ENCODE results near the gene RNF213. TPM values are rescaled to one million over a fixed set of nuclear protein-coding genes. Genes with fewer than 3 reads are reported as not detected.

Gene RNF213
- 100 to 1,000 TPM; 415 to 602 TPM for total RNA-seq

GRCh38 chr17:80260791-80261158 is at the start of gene RNF213:
Gene RNF213, plus strand, starts transcription at chr17:80260852. Its CDS starts 2,830 bp downstream, at chr17:80263682.
- Mint-ChIP-seq H3K9me3 (peaks cover 0 to 3% of the 10 kb centered on the region in 2 donors), H3K36me3 (peaks cover 37 to 40% of the 10 kb centered on the region in 2 donors), H3K27ac (peak within 1 kb of the TSS; percentile 96 to 98)
- ATAC-seq (peak; percentile 7 to 29), DNase-seq (ENCODE audit: low spot score in 2 of 2) (peak; percentile 57 to 81)

DNA sequence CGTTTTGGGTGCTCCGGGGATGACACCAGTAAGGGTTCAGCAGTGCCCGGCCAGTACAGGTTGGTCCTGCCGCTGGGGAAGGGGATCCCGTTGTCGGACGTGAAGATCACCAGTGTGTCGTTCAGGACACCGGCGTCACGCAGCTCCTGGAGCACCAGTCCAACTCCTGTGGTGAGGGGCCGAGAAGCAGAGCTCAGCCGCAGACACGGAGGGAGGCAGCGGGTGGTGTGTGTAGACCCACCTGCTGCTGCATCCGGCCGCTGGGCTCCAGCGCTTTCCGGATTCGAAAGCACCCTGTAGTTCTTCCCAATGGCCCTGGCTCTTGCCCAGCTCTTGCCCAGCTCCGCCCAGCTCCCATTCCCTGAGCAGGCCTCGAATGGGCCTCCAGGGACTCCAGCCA is 48.5 kb upstream of the RNF213 start:
- no peak for ATAC-seq
- no peaks in the 10 kb centered on the region for H3K9me3 Mint-ChIP-seq
- DNase-seq (ENCODE audit: low spot score in 2 of 2), result no peak
- peaks cover 0 to 7% of the 10 kb centered on the region in 2 donors for H3K36me3 Mint-ChIP-seq
- no peak overlapping the region for H3K27ac Mint-ChIP-seq

GRCh38 chr17:80212511-80212910 is 48.1 kb upstream of the RNF213 start:
- H3K27ac Mint-ChIP-seq, result no peak overlapping the region
- no peaks in the 10 kb centered on the region for H3K9me3 Mint-ChIP-seq
- no peak for ATAC-seq

GRCh38 chr17:80212962-80213642 is 47.5 kb upstream of the RNF213 start:
- Mint-ChIP-seq H3K27ac (peak overlapping the region in 1 of 2 donors; percentile 33), H3K36me3 (peaks cover 6 to 7% of the 10 kb centered on the region in 2 donors), H3K9me3 (no peaks in the 10 kb centered on the region)
- DNase-seq (ENCODE audit: low spot score in 2 of 2), result no peak
- no peak for ATAC-seq

More at GRCh38 chr17:80212511-80212910, 48.1 kb upstream of the RNF213 start:
- H3K36me3 Mint-ChIP-seq, result peaks cover 3 to 7% of the 10 kb centered on the region in 2 donors
- no peak for DNase-seq (ENCODE audit: low spot score in 2 of 2)

GRCh38 chr17:80213643-80213975 is 47.0 kb upstream of the RNF213 start:
- Mint-ChIP-seq H3K27ac (no peak overlapping the region), H3K36me3 (peaks cover 6 to 10% of the 10 kb centered on the region in 2 donors), H3K9me3 (no peaks in the 10 kb centered on the region)
- DNase-seq (ENCODE audit: low spot score in 2 of 2), result no peak
- ATAC-seq, result no peak

GRCh38 chr17:80214012-80214877 is 46.4 kb upstream of the RNF213 start:
- DNase-seq (ENCODE audit: low spot score in 2 of 2), result no peak
- peaks cover 6 to 12% of the 10 kb centered on the region in 2 donors for H3K36me3 Mint-ChIP-seq
- no peak overlapping the region for H3K27ac Mint-ChIP-seq
- no peaks in the 10 kb centered on the region for H3K9me3 Mint-ChIP-seq
- no peak for ATAC-seq

DNA sequence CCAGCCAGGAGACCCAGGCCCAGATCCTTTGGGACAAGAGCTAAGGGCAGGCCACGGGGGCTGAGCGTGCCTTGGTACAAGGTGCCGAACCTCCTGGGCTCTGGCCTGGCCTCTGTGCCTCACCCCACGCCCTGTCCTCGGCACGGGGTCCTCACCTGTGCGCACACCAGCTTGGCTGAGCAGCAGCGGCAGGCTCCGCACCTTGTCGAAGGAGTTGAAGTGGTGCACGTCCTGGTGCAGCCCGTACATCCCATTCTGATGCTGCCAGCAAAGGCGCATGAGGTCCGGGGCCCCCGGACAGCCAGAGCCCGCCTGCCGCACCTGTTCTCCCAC is 45.8 kb upstream of the RNF213 start:
- H3K27ac Mint-ChIP-seq, result no peak overlapping the region
- H3K9me3 Mint-ChIP-seq, result no peaks in the 10 kb centered on the region
- DNase-seq (ENCODE audit: low spot score in 2 of 2) (no peak), ATAC-seq (no peak)
- H3K36me3 Mint-ChIP-seq, result peaks cover 6 to 12% of the 10 kb centered on the region in 2 donors

DNA sequence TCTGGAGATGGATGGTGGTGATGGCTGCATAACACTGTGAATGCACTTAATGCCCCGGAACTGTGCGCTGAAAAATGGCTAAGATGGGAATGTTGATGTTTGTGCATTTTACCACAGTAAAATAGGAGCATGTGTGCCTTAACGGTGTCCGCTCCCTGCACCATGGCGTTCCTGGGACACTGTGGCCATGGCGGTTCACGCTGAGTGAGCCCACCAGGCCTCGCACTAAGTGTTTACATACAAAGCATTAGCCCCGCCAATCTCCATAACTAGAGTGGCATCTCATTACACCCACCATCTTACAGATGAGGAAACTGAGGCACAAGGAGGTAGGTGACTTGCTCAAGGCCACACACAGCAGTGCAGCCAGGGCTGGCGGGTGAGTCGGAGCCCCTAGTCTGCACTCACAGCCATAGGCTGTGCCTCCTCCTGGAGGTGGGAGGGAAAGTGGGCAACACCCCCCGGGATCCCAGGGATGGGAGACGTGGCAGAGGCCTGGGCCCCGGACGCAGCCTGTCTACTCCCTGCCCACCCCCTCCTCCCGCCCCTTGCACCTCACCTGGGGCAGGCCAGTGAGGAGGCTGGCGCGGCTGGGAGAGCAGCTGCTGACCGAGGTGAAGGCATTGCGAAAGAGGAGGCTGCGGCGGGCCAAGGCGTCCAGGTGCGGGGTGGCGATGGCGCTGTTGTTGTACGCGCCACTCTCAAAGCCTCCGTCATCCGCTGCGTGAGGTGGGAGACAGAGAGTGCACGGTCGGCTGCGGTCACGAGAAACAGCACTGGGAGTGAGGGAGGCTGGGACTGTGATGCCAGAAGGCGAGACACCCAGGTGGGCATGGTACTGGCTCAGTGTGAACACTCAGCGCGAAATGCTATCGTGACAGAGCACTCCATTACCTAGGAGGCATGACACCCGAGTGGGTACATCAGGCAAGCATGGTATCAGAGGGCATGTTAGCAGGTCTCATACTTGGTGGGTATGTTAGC is 43.9 kb upstream of the RNF213 start:
- H3K9me3 Mint-ChIP-seq, result no peaks in the 10 kb centered on the region
- no peak for DNase-seq (ENCODE audit: low spot score in 2 of 2)
- no peak for ATAC-seq

DNA sequence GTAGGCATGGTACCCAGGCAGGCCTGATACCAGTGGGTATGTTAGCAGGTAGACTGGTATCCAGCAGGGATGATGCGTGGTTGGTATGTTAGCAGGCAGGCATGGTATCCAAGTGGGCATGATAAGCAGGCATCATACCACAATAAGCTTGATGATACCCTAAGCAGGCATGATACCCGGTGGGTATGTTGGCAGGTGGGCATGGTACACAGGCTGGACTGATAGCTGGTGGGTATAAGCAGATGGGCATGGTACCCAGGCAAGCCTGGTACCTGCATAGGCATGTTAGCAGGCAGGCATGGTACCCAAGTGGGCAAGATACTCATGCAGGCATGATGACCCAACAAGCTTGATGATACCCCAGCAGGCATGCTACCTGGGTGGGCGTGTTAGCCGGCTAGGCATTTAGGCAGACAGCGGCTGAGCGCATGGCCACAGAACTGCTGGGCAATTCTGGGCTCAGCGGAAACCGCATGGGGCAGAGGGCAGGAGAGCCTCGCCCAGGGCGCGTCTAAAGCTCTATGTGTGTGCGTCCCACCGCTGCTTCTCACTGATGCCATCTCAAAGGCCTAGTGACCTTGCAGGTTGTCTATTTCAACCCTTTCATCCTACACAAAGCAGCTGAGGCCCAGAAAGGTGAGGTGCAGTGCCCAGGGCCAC is 42.8 kb upstream of the RNF213 start:
- ATAC-seq, result no peak

More for the DNA sequence above, 43.9 kb upstream of the RNF213 start:
- Mint-ChIP-seq H3K27ac (peak overlapping the region in 1 of 2 donors; percentile 30), H3K36me3 (peaks cover 6 to 12% of the 10 kb centered on the region in 2 donors)

GRCh38 chr17:80218391-80218790 is 42.3 kb upstream of the RNF213 start:
- DNase-seq (ENCODE audit: low spot score in 2 of 2), result no peak
- no peak for ATAC-seq
- Mint-ChIP-seq H3K36me3 (peaks cover 6 to 12% of the 10 kb centered on the region in 2 donors), H3K27ac (peak overlapping the region; percentile 22 to 98), H3K9me3 (no peaks in the 10 kb centered on the region)

More for the DNA sequence above, 42.8 kb upstream of the RNF213 start:
- Mint-ChIP-seq H3K27ac (peak overlapping the region in 1 of 2 donors; percentile 30), H3K36me3 (peaks cover 6 to 12% of the 10 kb centered on the region in 2 donors), H3K9me3 (no peaks in the 10 kb centered on the region)
- no peak for DNase-seq (ENCODE audit: low spot score in 2 of 2)

- Mint-ChIP-seq H3K36me3 (peaks cover 6 to 12% of the 10 kb centered on the region in 2 donors), H3K27ac (peak overlapping the region; percentile 96 to 98), H3K9me3 (no peaks in the 10 kb centered on the region)
- ATAC-seq (peak; percentile 87 to 94), DNase-seq (ENCODE audit: low spot score in 2 of 2) (peak; percentile 86 to 94)
Observed at GRCh38 chr17:80219013-80219762, 41.5 kb upstream of the RNF213 start.

DNA sequence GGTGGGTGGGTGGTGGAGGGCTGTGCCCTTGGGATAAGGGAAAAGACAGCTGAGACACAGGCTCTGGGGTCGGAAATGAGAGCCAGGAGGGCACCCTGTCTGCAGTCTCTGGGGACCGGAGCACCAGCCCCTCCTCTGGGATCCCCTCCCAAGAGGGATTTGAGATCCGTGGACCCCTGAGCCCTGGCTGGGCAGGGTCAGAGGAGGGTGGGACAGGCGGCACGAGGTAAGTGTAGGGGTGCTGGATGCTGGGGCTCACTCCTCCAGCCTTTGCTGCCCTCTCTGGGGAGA is 40.9 kb upstream of the RNF213 start:
- peak in 1 of 2 donors; percentile 36 for ATAC-seq
- DNase-seq (ENCODE audit: low spot score in 2 of 2), result no peak
- Mint-ChIP-seq H3K36me3 (peaks cover 6 to 12% of the 10 kb centered on the region in 2 donors), H3K9me3 (no peaks in the 10 kb centered on the region), H3K27ac (peak overlapping the region; percentile 96 to 98)

DNA sequence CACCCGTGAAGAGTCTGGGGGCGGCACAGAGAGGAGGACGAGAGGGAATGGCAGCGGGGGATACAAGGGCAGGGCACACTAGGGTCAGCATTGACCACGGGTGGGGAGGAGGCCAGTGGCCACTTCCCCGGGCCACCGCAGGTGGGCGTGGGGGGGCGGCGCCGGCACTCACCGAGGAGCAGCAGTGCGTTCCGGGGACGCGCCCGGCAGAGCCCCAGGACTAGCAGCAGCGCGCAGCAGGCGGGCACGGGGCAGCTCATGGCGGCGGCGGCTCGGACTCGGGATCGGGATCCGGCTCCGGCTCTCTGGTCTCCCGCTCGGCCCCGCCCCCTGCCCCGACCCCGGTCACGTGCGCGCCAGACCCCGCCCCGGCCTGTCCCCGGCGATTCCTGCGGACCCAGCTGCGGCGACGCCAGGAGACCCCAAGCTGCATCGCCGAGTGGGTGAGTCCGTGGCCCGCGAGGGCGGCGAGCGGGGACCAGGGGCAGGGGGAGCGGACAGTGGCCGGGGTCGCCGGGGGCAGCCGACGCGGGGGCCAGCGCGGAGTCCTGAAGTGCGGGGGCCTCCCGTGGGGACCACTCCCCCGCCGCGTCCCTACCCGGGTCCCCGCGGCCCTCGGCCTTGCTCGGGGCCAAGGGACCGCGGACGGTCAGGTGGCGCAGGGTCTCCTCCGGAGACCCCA is 40.5 kb upstream of the RNF213 start, which contains the start of the genes SGSH and SLC26A11:
TSS of gene SGSH (minus strand) at position 280 of the 682 bp plus-strand sequence. CDS start at position 260, 20 bp downstream.
TSS of gene SLC26A11 (plus strand) at position 374 of the 682 bp plus-strand sequence. CDS start 1,134 bp downstream, outside the sequence.
- Mint-ChIP-seq H3K36me3 (peaks cover 6 to 12% of the 10 kb centered on the region in 2 donors), H3K27ac (peak within 1 kb of the TSS; percentile 96 to 98), H3K9me3 (no peaks in the 10 kb centered on the region)
- DNase-seq (ENCODE audit: low spot score in 2 of 2) (peak; percentile 70 to 75), ATAC-seq (peak; percentile 58 to 68)

- no peaks in the 10 kb centered on the region for H3K9me3 Mint-ChIP-seq
- DNase-seq (ENCODE audit: low spot score in 2 of 2) (no peak), ATAC-seq (peak in 1 of 2 donors; percentile 3)
- peaks cover 6 to 12% of the 10 kb centered on the region in 2 donors for H3K36me3 Mint-ChIP-seq
- peak overlapping the region; percentile 12 to 57 for H3K27ac Mint-ChIP-seq
Observed at GRCh38 chr17:80220736-80221215, 39.9 kb upstream of the RNF213 start.
